ENCODE results near the gene SYNJ2.
A peak's percentile ranks its signal among the peaks of the same experiment; 100 is the strongest.

Gene SYNJ2

GRCh38 chr6:157982563-157983405, 1.1 kb downstream of the SYNJ2 start:
- peak; percentile 57 for DNase-seq (ENCODE audit: low spot score)

DNA sequence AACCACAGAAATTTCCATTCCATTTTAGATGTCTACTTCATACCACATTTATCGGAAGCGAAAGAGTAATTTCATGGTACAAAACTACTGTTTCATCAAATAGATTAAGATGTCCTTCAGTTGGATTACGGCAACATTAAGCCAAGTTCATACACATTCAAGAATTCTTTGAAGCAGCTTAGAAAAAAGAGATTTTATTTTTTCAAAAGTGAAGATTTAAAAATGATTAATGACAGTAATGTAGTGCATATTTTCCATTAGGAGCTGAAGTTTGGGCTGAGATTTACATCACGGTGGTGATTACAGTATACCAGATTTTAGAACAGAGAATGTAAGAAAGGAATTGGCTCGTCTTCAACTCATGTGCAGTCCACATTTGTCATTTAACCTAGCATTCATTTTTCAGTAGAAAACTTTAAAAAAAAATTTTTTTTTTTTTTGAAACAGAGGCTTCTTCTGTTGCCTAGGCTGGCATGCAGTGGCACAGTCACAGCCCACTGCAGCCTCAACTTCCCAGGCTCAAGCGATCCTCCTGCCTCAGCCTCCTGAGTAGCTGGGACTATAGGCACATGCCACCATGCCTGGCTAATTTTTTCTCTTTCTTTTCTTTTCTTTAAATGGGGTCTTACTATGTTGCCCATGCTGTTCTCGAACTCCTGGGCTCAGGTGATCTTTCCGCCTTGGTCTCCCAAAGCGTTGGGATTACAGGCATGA, 1.9 kb downstream of the SYNJ2 start:
- DNase-seq (ENCODE audit: low spot score), result no peak

DNA sequence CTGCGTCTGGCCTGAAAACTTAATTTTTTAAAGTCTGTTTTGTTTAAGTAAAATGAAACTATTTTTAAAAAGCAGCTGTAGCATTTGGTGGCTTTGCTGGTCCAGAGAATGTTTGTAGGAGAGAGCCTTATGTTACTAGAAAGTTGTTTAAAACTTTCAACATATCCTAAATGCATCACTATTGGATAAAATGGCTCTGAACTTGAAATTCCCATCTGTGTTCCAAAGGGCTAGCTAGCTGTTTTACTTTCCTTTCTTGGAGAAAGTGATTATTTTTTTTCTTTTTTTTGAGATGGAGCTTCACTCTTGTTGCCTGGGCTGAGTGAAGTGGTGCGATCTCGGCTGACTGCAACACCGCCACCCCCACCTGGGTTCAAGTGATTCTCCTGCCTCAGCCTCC, 2.5 kb downstream of the SYNJ2 start:
- no peak for DNase-seq (ENCODE audit: low spot score)

- DNase-seq (ENCODE audit: low spot score), result no peak
Measured at GRCh38 chr6:157984686-157985225, 3.1 kb downstream of the SYNJ2 start.

DNA sequence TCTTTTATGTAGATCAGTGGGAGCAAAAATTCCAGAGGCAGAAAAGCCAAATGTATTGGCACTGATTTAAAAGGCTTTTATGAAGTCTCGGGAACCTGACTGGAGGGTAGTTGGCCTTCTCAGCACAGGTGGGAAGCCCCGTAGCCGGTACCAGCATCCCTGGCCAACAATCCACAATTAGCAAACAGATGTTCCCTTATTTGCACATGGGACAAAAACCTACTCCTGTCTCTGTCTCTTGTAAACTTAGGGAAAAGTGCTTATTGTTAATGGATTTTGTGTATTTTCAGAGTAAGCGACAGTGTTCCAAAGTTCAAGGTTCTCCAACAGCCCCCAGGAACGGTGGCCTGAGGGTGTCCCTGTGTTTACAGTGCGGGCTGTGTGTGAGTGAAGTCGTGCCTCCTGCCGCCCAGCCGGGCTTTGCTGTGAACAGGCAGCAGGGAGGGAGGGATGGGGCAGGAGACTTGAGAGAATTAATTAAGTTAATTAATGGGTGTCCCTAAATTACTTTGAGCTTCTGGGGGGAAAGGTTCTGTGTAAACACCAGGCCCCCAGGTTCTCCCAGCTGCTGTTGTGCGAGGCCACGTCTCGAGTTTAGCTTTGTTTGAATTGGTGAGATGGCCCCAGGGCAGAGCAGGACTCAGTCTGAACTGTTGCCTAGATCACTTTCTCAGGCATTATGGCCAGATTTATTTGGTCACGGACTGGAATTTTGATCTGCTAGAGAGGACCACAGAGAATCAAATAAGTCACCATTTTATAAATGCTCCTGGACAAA, 3.9 kb downstream of the SYNJ2 start:
- peak; percentile 51 for DNase-seq (ENCODE audit: low spot score)

GRCh38 chr6:157987788-157988699, 6.4 kb downstream of the SYNJ2 start:
- DNase-seq (ENCODE audit: low spot score), result no peak

GRCh38 chr6:157988700-157989063, 7.0 kb downstream of the SYNJ2 start:
- DNase-seq (ENCODE audit: low spot score), result no peak

GRCh38 chr6:157989541-157990289, 8.1 kb downstream of the SYNJ2 start:
- DNase-seq (ENCODE audit: low spot score), result no peak

GRCh38 chr6:157990321-157991066, 8.8 kb downstream of the SYNJ2 start:
- DNase-seq (ENCODE audit: low spot score), result no peak

- DNase-seq (ENCODE audit: low spot score), result no peak
Measured at GRCh38 chr6:157991067-157991432, 9.4 kb downstream of the SYNJ2 start.

- no peak for DNase-seq (ENCODE audit: low spot score)
Measured at GRCh38 chr6:157993076-157993475, 11.4 kb downstream of the SYNJ2 start.

DNA sequence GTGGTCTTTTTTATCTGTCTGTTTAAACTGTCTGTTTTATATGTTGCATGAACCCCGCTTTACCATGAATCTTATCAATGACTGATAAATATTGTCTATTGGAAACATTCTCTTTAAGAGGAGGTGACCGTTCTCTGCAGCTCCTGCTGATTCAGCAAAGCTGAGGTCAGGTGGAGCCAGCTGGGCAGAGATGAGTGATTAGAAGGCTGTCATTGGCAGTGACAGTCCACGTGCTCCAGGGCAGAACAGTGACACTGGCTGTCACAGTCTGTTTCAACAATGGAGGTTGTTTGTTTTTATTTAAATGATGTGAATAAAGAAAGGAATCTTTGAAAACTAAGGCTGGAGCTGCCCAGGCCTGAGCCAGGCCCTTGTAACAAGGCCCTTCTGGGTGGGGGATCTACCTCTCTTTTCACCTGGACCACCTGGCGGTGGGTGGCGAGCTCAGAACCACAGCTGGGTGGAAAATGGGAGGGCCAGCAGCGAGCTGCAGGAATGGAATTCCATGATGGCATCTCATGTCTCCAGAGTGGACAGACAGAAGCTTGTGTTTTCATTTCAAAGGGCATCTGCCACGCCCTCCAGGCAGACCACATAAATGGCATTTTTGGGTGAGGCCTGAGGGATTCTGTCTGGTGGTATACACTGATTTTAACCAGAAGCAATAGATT, 12.6 kb downstream of the SYNJ2 start:
- DNase-seq (ENCODE audit: low spot score), result no peak

DNA sequence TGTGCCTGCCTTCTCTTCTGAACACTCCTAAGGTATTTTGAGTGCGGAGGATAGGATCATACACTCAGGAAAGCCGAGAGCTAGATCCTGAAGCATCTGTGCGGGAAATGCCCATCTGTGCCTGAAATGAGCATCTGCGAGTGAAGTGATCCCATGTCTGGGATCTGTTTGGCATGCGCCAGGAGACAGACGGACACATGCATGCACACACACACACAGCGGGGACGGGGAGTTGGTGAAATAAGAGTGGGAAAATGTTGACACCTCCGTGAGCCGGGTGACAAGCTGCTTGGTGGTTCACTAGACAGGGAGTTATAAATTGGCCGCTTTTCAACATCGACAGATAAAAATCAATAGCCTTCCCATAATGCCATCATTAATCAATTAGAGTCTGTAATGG, 13.8 kb downstream of the SYNJ2 start:
- no peak for DNase-seq (ENCODE audit: low spot score)

- DNase-seq (ENCODE audit: low spot score), result no peak
Measured at GRCh38 chr6:157996201-157996712, 14.6 kb downstream of the SYNJ2 start.

DNA sequence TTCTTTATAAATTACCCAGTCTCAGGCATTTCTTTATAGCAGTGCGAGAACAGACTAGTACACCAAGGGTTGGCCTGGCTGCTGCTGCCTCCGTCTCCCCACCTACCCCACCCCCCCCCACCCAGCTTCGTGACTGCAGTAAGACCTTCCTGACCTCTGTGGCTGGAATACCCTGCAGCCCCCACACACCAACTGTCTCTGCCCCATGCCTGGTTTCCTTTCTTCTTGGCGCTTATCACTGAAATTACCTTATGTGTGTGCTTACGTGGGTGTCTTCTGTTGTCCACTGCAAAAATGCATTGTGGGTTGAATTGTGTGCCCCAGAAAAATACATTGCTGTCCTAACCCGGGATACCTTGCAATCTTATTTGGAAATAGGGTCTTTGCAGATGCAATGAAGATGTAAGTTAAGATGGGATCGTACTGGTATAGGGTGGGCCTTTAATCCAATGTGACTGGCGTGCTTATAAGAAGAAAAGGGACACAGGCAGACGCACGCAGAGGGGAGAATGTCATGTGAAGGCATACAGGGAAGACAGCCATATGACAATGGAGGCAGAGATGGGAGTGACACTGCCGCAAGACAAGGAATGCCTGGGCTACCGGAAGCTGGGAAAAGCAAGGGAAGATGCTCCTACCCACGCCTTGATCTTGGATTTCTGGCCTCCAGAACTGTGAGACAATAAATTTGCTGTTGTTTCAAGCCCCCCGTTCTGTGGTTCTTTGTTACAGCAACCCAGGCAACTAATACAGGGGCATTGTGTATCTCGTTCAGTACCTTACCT, 15.4 kb downstream of the SYNJ2 start:
- DNase-seq (ENCODE audit: low spot score), result no peak

- no peak for DNase-seq (ENCODE audit: low spot score)
Measured at GRCh38 chr6:157997893-157998608, 16.4 kb downstream of the SYNJ2 start.

DNA sequence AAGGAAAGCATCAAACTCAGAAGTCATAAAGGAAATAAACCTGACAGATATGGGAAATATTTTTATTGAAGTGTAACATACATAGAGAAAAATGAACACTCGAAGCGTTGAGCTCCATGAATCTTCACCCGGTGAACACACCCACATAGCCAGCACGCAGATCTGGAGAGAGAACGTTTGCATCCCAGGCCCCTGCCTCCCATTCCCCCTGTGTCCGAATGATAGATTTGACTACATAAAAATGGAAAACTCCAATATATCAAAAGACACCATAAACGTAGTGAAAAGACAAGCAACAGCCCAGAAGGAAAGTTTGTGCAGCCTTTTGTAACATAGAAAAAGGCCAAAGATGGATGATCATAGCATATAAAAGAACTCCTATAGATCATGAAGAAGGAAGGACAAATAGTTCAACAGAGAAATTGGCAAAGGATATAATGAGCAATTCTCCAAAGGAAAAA, 17.1 kb downstream of the SYNJ2 start:
- no peak for DNase-seq (ENCODE audit: low spot score)

Data from HuH-7.5 (cell line).